MCF 10A (cell line): Measurements from ENCODE around the gene TDRD7. TPM values are rescaled to one million over a fixed set of nuclear protein-coding genes. Genes with fewer than 3 reads are reported as not detected.

ENCODE experiments used
- BruUV-seq: library from RNA; stranded (reverse); fragments of 400-500 nt; replicated peaks from 2 replicates; lab custom pipeline; 2021; lab: Mats Ljungman, UMichigan
- CTCF ChIA-PET: fragments of 300-600 bp; sonication (Branson Sonifier 250); formaldehyde crosslinking; extraction: SDS; loops from one replicate; lab custom pipeline; 2021; ENCODE audit warnings: antibody characterized with exemption, inconsistent platforms; lab: Yijun Ruan, JAX
- POLR2A ChIA-PET: fragments of 300-600, 350-650 bp; sonication (Branson Sonifier 250); formaldehyde crosslinking; extraction: SDS; loops from one replicate; lab custom pipeline; 2020; ENCODE audit warnings: antibody characterized with exemption, inconsistent platforms; lab: Yijun Ruan, JAX
- DNase-seq: peaks from one replicate; pipeline ENCODE4 v3.0.0-alpha.2; 2018; ENCODE audit not compliant: unreplicated experiment
- H3K27ac Mint-ChIP-seq: one replicate; pipeline ENCODE4 v1.8.0; 2022; ENCODE audit warnings: mild to moderate bottlenecking, low read depth, mixed read lengths; ENCODE audit not compliant: unreplicated experiment
- H3K27me3 Mint-ChIP-seq: one replicate; pipeline ENCODE4 v1.8.0; 2022; ENCODE audit warnings: mixed read lengths; ENCODE audit not compliant: insufficient read depth, unreplicated experiment
- H3K36me3 Mint-ChIP-seq: one replicate; pipeline ENCODE4 v1.8.0; 2022; ENCODE audit warnings: mild to moderate bottlenecking, moderate library complexity, mixed read lengths; ENCODE audit not compliant: insufficient read depth, unreplicated experiment
- H3K4me1 Mint-ChIP-seq: one replicate; pipeline ENCODE4 v1.8.0; 2022; ENCODE audit warnings: mixed read lengths; ENCODE audit not compliant: insufficient read depth, unreplicated experiment
- H3K4me3 Mint-ChIP-seq: one replicate; pipeline ENCODE4 v1.8.0; 2022; ENCODE audit warnings: mild to moderate bottlenecking, moderate library complexity, mixed read lengths; ENCODE audit not compliant: unreplicated experiment
- H3K9me3 Mint-ChIP-seq: one replicate; pipeline ENCODE4 v1.8.0; 2022; ENCODE audit warnings: mixed read lengths; ENCODE audit not compliant: unreplicated experiment
- CTCF ChIP-seq: fragments of 200-600 bp; IDR thresholded peaks from one replicate; pipeline ENCODE4 v1.8.0; 2022; ENCODE audit warnings: antibody characterized with exemption, mild to moderate bottlenecking; ENCODE audit not compliant: unreplicated experiment
- intact Hi-C: fragments of 100-400 bp; cut with micrococcal nuclease; formaldehyde crosslinking; loops from 2 replicates; pipeline ENCODE4 v1.14.1; 2022
- total RNA-seq: library from RNA; stranded (reverse); gene quantifications from 2 replicates; pipeline ENCODE4 v1.2.3, GENCODE V29; 2022

Gene TDRD7
- total RNA-seq, 1 experiment from 2014 or later, result 7.1 TPM

- ChIA-PET POLR2A (no interaction called here), CTCF (interaction anchor here (0.6 to 1.3 kb wide), 4 partner anchors 10 to 325 kb away, joined by 3 to 6 read pairs (median 3); no protein-coding TSS in a partner anchor)
- no peak overlapping the region for H3K27ac Mint-ChIP-seq
- H3K36me3 Mint-ChIP-seq, result peaks cover 15% of the 10 kb centered on the region
- no peaks in the 10 kb centered on the region for H3K4me1 Mint-ChIP-seq
- no peak for DNase-seq
- H3K9me3 Mint-ChIP-seq, result no peaks in the 10 kb centered on the region
- H3K4me3 Mint-ChIP-seq, result no peak overlapping the region
- TF ChIP-seq CTCF, result no peak
- intact Hi-C loops, result no loop called here
- H3K27me3 Mint-ChIP-seq, result no peaks in the 10 kb centered on the region
- no TSS peak for BruUV-seq
Observed at GRCh38 chr9:97374811-97375210, 37.1 kb upstream of the TDRD7 start.

GRCh38 chr9:97376902-97377301 lies 35.0 kb upstream of the TDRD7 start:
- DNase-seq, result no peak
- ChIA-PET POLR2A (no interaction called here), CTCF (interaction anchor here (0.6 to 1.4 kb wide), 4 partner anchors 9 to 222 kb away, joined by 3 to 5 read pairs (median 4); partner anchors contain the start of gene TDRD7)
- no peak for TF ChIP-seq CTCF
- Mint-ChIP-seq H3K4me3 (no peak overlapping the region), H3K36me3 (peaks cover 8% of the 10 kb centered on the region), H3K27ac (no peak overlapping the region), H3K27me3 (no peaks in the 10 kb centered on the region), H3K4me1 (no peaks in the 10 kb centered on the region), H3K9me3 (no peaks in the 10 kb centered on the region)
- intact Hi-C loops, result no loop called here
- no TSS peak for BruUV-seq

- Mint-ChIP-seq H3K9me3 (no peaks in the 10 kb centered on the region), H3K4me1 (no peaks in the 10 kb centered on the region), H3K27me3 (no peaks in the 10 kb centered on the region), H3K36me3 (no peaks in the 10 kb centered on the region), H3K27ac (no peak overlapping the region), H3K4me3 (no peak overlapping the region)
- POLR2A ChIA-PET, result interaction anchor here (0.7 to 0.9 kb wide), 2 partner anchors 192 to 528 kb away, joined by 3 read pairs; partner anchors contain the start of gene ZNF782
- intact Hi-C loops, result no loop called here
- no TSS peak for BruUV-seq
- no peak for DNase-seq
- CTCF ChIA-PET, result interaction anchor here (0.9 to 1.4 kb wide), 3 partner anchors 31 to 526 kb away, joined by 3 to 4 read pairs (median 4); no protein-coding TSS in a partner anchor
- no peak for TF ChIP-seq CTCF
Observed at GRCh38 chr9:97382099-97382718, 29.7 kb upstream of the TDRD7 start.

GRCh38 chr9:97384406-97385262 lies 27.3 kb upstream of the TDRD7 start:
- H3K27ac Mint-ChIP-seq, result no peak overlapping the region
- no peaks in the 10 kb centered on the region for H3K27me3 Mint-ChIP-seq
- H3K36me3 Mint-ChIP-seq, result no peaks in the 10 kb centered on the region
- BruUV-seq, result no TSS peak
- H3K4me1 Mint-ChIP-seq, result no peaks in the 10 kb centered on the region
- H3K4me3 Mint-ChIP-seq, result no peak overlapping the region
- ChIA-PET CTCF (interaction anchor here (0.6 to 4.0 kb wide), 7 partner anchors 11 to 528 kb away, joined by 3 to 50 read pairs (median 4); no protein-coding TSS in a partner anchor), POLR2A (no interaction called here)
- intact Hi-C loops, result no loop called here
- DNase-seq, result no peak
- no peaks in the 10 kb centered on the region for H3K9me3 Mint-ChIP-seq
- TF ChIP-seq CTCF, result no peak
